HG03064 (cell line): Measurements from ENCODE around the gene PCDHB11.
"Not testable (repeated sequence)": the region's sequence is repeated elsewhere in the genome, so short reads cannot be mapped to it uniquely, and the experiment has no call there.

ENCODE experiments used
- ATAC-seq: cut with Tn5 transposase; IDR thresholded peaks from one replicate; pipeline ENCODE4 v1.9.1; 2021; ENCODE audit warnings: low read depth; ENCODE audit not compliant: unreplicated experiment

The PCDHB11 gene

GRCh38 chr5:141234109-141234667 is 34.8 kb downstream of the PCDHB11 start:
- no peak for ATAC-seq

GRCh38 chr5:141235922-141236321 is 36.5 kb downstream of the PCDHB11 start:
- not testable (repeated sequence) for ATAC-seq

GRCh38 chr5:141236516-141237313 is 37.3 kb downstream of the PCDHB11 start:
- no peak for ATAC-seq

DNA sequence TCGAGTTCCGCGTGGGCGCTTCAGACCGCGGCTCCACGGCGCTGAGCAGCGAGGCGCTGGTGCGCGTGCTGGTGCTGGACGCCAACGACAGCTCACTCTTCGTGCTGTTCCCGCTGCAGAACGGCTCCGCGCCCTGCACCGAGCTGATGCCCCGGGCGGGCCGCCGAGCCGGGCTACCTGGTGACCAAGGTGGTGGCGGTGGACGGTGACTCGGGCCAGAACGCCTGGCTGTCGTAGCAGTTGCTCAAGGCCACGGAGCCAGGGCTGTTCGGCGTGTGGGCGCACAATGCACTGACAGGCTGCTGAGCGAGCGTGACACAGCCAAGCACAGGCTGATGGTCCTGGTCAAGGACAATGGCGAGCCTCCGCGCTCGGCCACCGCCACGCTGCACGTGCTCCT is 42.1 kb downstream of the PCDHB11 start:
- ATAC-seq = no peak

- no peak for ATAC-seq
Observed at GRCh38 chr5:141245250-141245717, 45.9 kb downstream of the PCDHB11 start, which contains the start of gene PCDHB15. Gene PCDHB15 (plus strand): TSS chr5:141245395. CDS start chr5:141245579, 184 bp downstream.

GRCh38 chr5:141246971-141247370 is 47.5 kb downstream of the PCDHB11 start:
- ATAC-seq = not testable (repeated sequence)

DNA sequence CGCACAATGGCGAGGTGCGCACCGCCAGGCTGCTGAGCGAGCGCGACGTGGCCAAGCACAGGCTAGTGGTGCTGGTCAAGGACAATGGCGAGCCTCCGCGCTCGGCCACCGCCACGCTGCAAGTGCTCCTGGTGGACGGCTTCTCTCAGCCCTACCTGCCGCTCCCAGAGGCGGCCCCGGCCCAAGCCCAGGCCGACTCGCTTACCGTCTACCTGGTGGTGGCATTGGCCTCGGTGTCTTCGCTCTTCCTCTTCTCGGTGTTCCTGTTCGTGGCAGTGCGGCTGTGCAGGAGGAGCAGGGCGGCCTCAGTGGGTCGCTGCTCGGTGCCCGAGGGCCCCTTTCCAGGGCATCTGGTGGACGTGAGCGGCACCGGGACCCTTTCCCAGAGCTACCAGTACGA is 48.0 kb downstream of the PCDHB11 start:
- not testable (repeated sequence) for ATAC-seq

DNA sequence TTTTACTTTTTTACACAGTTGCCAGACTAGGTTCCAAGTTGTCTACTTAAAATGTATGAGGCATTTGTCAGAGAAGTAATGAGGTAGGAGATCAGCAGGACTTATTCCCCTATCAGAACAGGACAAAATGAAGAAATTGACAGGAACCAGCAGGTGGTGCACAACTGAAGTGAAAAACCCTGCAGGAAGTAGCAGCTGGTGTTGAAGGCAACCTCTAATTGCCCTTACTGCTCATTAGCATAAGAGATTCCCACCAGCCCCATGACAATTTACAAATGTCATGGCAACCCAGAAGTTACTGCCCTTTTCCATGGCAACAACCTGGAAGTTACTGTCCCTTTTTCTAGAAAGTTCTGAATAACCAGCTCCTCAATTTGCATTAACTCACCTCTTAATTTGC is 51.1 kb downstream of the PCDHB11 start:
- no peak for ATAC-seq
